Stimulated activated CD4-positive, alpha-beta T cell treated with anti-CD3 and anti-CD28 coated beads, TNF-alpha, amount 100 ng/mL, for 4 hours (primary cell): ENCODE results near the gene VIPR2.
"Not testable (repeated sequence)": the region's sequence is repeated elsewhere in the genome, so short reads cannot be mapped to it uniquely, and the experiment has no call there.

Experiments used
- DNase-seq, 3 experiments: peaks; one replicate each; pipeline ENCODE4 v3.0.0-alpha.2; 2020; ENCODE audit warnings: low read depth in 3 of 3

VIPR2 gene

DNA sequence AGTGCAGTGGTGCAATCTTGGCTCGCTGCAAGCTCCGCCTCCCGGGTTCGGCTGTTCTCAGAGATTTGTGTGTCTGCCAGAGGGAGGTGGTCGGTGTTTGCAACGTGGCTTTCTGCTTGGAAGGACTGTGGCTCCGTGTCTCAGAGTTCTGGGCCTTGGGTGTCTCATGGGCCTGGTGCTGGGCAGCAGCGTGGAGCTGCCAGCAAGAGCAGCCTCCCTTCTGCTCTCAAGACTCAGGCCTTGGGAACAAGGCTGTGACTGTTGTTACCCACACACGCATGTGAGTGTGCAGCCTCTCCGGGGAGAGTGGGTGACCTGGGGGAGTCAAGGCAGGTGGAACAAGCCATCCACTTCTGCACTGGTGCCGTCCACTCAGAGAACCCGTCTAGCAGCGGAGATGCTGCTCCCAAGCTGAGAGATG is 52.0 kb downstream of the VIPR2 start:
- no peak for DNase-seq

DNA sequence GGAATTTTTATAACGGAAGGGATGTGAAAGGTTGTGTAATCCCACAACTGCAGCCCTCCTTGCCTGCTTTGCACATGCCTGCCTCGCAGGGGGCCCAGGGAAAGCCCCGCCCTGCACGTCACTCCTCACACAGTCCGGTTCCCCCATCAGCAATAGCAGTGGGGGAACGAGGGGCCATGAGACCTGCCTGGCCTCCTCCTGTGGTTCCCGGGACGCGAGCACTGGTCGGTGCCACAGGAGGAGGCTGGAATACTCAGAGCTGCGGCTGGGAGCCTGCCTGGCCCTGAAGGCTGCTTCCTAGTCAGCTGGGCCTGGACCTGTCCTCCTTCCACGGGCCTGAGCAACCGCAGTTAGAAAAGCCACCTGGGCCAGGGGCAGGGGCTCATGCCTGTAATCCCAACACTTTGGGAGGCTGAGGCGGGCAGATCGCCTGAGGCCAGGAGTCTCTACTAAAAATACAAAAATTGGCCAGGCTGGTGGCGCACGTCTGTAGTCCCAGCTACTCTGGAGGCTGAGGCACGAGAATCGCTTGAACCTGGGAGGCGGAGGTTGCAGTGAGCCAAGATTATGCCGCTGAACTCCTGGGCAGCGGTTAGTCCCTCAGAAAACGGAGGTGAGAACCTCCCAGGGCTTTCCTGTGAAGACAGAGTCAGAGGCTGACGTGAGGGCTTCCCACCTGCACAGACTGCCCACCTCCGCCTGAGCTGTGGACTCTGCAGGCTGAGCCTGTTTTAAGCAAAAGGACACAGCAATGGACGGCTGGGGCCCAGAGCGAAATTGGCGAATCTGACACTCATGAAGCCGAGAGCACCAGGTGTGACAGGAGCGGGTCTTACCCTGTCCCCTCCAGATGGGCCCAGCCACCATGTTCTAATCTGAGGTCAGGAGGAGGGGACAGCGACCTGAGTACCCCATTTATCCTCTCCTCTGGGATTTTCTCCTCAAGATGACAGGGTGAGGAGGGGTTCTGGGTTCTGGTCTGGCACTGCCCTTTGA is 52.9 kb downstream of the VIPR2 start:
- no peak for DNase-seq

DNA sequence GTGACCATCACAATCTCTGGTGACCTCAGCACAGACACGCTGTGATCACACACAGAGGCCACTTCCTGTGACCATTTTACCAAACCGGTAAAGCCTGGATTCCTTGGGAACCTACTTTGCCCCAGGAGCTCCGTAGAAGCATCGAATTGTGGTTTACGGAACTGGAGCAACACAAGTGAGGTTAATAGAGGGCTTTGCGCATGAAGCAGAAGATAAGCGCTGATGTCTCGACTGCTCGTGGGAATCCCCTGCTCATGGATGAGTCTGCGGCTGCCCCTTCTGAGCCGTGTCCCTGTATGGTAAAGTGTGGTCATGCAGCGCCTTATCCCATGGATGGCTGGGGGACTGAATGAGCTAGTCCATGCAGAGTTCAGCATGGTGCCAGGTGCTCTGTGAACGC is 53.6 kb downstream of the VIPR2 start:
- no peak for DNase-seq

DNA sequence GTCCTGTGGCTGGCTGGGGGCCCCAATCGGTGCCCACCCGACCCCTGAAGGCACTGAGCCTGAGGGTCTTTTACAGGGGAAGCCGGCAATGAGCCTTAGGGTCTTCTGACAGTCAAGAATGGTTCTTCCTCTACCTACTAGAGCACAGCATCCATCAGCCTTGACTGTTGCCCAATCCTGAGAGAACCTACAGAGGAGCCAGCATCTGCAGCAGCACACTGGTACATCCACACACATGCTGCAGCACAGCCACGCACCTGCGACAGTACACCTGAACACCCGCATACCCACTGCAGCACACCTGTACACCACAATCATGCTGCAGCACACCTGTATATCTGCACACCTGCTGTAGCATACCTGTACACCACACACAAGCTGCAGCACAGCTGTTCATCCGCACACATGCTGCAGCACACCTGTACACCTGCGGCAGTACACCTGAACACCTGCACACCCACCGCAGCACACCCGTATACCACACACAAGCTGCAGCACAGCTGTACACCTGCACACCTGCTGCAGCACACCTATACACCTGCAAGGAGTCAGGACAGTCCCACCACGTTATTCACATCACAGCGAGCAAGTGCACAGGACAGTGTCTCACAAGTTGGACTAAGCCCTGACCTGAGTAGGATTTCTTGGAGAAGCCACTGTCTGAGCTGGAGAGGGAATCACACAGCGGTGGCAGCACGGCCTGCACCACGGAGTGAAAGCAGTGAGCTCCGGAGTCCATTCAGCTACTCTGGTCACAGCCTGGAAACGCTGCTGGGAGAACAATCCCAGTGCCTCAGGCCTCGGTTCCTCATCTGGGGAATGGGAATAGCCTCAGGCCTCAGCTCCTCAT is 56.4 kb downstream of the VIPR2 start:
- no peak for DNase-seq

DNA sequence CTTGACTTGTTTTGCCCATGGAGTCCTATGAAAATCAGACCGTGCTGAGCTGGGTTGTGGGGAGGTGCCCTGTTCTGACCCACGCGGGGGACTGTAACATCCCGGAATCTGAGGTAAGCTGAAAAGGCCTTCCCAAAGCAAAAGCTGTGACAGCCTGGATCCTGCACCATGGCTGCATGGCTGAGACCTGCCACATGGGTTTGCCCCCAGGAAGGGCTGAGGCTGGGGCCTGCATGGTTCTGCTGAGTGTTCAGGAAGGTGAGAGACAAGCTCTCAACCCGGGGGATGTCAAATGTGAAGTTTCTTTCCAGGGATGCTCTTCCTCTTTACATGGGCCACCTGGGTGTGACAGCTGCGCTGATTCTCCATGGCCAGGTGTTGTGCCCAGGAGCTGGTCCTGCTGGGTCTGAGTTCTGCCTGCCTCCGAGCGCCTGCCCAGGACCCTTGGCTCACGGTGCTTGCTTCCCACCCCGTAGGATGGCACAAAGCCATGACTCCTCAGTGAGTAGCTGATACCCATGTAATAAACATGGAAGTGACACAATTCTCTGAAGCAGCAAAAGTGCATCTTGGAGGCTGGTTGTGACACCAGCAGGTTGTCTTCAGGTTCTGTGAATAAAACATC is 58.3 kb downstream of the VIPR2 start:
- no peak for DNase-seq

DNA sequence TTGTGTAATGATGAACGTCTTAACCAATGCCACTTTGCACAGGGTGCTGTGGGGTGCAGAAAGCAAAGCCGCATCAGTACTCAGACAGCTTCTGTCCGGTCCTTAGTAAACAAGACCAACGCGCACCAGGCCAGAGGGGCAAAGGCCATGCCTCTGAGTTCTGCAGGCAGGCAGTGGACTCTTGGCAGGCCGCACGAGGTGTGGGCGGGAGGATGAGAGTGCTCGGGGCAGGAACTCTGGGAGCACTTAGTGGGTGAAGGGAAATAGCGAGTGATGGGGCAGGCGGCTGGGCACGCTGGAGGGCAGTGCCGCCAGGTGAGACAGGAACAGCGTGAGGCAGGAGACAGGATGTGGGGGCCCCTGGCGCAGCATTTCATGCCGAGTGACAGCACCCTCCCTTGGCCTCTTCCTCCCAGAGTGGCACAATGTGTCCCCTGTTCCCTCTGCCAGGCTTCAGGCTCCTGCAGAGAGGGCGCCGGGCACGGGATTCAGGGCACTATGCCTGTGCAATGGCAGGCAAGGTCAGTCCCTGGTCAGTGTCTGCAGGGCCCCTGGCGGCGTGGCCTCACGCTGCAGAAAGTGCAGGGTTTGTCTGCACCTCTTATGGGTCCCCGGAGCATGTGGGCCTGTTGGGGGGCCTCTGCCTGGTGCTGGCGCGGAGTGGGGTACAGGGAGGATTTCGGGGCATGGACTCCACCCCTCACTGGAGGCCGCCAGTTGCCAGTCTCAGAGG is 60.4 kb downstream of the VIPR2 start:
- no peak for DNase-seq

DNA sequence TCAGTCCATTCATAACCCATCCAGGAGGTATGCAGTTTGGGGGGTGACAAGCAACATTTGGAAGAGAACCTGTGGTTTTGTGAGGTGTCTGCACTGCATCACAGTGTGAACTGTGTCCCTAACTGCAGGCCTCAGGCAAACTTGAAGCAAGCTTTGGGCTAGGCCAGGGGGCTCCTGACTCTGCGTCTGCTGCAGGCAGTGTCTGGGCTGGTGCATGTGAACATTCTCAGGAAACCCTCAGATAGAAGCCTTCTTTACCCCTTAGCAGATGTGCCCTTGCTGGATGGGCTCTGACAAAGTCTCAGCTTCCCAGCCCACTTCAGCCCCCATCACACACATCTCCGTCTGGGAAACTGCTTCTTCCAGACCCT is 61.0 kb downstream of the VIPR2 start:
- DNase-seq = no peak

DNA sequence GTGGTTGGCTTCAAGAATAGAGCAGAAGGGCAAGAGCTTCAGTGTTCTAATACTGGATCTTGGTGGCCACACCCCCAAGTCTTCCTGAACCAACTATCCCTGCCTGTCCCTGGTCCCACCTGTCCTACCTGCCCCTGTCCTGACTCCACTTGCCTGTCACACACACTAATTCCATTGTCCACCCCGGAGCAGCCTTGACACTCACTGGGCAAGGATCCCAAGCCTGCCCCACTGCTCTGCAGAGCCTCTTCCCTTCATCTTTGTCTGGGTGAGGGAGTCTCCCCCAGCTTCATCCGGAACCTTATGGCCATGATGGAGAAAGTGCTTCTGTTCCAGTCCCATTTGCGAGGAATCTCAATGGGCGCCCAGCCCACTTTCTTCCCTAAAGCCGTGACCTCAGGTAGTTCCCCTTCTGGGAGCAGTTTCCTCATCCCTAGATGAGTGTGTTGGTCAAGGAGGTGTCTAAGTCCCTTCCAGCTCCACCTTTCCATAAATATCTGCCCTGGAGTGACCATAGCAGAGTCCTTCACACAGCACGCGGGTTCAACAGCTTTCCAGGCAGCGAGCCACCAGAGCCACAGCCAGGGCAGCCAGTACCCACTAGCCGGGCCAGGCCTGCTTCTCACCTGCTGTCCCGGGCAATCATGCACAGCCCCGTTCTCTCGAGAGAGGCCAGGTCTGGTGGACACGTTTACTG is 61.5 kb downstream of the VIPR2 start:
- DNase-seq = no peak

DNA sequence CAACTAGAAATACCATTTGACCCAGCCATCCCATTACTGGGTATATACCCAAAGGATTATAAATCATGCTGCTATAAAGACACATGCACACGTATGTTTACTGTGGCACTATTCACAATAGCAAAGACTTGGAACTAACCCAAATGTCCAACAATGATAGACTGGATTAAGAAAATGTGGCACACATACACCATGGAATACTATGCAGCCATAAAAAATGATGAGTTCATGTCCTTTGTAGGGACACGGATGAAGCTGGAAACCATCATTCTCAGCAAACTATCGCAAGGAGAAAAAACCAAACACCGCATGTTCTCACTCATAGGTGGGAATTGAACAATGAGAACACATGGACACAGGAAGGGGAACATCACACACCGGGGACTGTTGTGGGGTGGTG is 62.6 kb downstream of the VIPR2 start:
- not testable (repeated sequence) for DNase-seq

DNA sequence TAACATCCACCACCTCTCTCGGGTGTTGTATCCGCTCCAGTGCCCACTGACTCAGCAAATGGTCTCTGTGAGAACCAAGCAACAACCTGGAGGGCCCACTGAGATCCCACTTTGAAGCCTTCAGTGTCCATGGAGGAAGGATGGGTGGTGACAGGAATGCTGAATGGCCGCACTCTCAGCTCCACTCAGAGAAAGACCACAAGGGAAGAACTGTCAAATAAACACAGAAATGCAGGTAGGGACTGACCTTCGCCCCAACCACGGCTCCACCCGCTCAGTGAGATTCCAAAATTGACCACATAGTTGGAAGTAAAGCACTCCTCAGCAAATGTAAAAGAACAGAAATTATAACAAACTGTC is 65.8 kb downstream of the VIPR2 start:
- DNase-seq = no peak

DNA sequence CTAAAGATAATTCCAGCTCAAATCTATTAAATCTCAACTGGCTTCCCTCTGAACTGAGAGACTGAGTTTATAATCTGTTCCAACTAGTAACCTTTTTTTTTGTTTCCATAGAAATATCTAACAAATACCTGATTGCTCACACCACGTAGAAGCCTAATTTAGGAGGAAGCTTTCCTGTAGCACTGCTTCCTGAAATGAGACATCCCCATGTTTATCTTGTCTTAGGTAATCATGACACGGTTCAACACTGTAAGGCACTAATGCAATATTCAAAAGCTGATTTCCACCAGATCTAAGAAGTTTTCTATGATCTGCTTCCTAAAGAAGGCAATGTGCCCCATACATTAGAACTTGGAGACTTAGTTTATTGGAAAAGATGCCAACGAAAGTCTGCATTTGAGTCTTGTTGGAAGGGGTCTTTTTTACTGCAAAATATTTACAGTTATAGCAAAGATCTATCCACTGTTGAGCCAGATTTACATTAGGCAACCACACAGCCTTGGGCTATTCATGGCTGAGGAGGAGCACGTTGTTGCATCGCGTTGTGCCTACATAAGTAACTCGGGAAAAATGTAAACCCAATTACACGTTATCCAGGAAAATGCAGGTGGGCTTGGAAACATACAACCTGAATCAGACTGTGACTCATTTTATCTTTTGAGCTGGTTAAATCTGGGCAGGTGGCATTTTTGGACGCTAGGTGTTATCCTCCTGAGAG is 66.3 kb downstream of the VIPR2 start:
- no peak for DNase-seq

DNA sequence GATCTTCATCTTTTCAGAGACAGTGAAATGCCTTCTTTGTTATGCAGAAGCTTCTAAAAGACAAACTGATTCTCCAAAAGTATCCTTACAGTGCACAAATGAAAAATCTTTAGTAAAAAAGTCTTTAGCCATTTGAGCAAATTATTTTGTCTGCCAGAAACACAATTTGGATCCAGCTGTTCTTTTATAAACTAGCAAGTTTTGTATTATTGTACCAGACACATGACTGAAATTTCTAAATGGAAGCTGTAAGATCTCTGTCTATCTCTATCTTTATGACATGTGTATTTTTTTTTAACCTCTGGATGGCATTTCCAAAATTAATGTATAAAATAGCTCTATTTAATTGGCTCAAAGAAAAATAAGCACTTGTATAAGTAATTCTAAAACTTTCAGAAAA is 68.3 kb downstream of the VIPR2 start:
- no peak for DNase-seq

DNA sequence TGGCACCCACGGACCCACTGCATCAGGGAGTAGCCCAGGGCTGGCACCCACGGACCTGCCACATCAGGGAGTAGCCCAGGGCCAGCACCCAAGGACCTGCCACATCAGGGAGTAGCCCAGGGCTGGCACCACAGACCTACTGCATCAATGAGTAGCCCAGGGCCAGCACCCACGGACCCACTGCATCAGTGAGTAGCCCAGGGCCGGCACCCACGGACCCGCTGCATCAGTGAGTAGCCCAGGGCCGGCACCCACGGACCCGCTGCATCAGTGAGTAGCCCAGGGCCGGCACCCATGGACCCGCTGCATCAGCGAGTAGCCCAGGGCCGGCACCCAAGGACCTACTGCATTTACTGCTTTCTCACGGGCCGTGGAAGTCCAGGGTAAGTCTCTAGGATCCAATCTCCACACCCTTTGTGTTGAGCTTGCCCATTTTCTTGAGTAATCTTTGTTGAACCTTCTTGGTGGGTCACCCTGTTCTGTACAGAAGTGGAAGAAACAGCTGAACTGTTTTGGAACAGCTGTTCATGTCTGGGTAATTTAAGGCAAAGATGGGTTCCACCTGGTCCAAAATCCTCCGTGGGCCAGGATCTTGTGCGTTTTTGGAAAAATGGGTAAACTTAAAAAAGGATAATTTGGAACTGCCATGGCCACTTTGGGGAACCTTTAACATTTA is 69.0 kb downstream of the VIPR2 start:
- no peak for DNase-seq

DNA sequence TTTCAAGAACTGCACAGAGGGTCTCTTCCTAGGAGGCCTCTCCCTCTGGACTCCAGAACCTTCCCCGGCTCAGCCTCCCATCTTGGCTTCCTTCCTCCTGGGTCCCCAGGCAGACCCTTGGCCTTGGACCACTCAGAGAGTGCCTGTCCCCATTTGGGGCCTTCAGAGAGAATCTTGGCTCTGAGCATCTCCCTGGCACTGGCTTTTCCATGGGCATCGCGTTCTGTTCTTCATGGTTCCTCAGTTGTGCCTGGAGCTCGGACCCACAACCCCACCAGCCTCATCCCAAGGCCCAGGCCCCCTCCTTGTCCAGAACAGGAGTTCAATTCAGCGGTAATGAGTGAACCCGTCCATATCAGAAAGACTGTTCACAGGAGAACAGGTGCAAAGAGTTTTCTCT is 73.4 kb downstream of the VIPR2 start:
- no peak for DNase-seq

DNA sequence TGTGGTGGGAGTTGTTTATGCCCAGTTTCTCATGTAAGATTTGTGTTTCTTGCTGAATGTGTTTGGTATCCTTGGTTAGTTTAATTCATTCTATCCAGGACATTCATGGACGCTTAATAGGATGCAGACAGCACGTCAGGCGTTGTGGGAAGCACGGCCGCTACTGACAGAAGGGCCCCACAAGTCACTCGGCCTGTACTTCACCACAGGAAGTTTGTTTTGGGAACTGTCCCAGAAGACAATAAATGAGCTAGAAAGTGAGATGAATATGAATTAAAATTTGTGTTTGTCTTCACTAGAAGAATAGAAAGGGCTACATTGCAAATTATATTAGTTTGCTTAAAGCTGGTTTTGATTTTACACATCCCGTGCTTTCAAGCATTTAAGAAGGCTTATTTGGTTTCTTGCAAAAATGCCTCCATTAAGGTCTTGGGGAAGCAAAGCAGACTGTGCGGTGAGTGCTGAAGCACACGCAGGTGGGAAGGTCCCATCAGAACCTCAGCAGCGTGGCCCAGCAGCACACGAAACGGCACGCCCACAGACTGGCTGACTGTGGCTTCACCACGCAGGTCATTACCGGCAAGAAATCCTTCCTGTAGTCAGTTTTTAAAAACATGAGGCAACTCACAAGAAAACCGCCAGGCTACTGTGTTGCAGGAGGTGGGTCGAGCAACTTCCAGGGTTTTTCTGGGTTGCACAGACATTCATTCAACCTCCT is 74.1 kb downstream of the VIPR2 start:
- no peak for DNase-seq

DNA sequence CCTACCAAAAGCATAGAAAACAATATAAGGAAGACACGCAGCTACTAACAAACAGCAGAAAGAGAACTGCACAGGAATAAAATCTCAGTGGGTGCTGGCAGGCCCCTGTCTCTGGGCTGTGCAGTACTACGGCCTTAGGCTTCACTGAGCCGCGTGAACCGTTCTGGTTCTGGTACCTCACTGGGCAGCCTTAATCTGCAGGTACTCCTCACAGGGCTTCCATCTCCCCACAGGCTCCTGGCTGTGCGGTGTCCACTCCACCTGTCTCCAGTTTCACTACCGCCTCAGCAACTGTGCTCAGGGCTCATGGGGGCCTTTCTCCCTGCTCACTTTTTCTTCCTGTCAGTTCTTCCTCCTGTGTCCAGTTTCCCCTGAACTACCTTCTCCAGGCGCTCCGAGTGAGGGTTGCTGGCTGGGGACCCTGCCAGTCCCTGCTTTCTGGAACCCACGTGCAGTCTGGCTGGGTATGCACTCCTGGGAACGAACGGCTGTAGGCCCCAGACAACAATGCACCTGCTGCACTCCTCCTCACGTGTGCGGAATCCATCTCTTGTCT is 75.7 kb downstream of the VIPR2 start:
- DNase-seq = no peak

DNA sequence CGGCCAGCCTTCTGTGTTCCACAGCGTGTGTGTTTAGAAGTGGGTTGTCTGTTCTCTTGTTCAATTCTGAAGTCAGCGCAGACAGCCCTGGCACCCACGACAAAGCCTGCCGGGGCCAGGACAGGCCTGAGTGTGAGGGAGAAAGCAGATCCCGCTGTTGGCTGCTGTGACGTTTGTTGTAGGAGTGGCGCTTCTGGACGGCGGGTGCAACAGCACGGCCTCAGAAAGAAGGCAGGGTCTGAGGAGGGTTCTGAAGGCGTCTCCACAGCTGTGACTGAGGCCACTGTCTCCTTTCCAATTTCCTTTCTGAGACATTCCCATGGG is 76.2 kb downstream of the VIPR2 start:
- no peak for DNase-seq

DNA sequence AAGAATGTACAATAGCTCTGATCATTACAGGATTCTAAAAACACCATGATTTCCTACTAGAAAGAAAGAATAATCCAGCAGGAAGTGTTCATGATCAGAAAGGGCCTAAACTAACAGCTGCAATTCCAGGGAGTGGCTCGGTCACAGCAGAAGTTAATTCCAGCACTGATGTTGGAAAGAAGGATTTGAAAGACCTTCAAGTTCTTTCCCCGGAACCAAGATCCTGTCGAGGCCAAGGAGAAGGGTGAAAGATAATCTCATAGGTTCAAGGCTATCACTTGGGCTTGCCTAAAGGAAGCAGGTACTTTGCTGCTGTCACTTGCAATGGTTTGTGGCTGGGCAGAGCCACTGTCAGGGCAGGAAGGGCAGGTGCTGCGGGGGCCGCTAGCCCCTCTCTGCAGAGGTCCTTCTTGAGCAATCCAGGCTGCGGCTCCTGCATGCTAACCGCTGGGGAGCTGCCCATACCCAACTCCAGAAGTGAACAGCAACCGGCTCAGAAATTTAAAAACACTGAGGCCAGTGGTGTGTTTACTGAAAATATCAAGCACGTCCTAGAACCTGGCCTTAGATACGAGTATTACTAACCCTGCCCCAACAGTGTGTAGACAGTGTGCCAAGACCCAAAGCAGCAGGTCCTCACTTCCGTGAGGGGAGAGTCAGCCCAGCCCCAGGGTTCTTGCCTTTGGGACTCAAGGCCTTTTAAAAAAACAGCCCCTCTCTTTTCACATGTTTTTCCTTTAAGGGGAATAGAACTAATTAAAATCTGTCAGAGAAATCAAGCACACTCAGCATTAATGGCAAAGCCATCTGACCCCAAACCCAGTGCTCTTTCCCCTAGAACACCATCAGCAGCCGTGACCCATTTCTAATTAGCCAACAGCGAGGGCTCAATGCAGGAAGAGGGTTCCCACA is 76.8 kb downstream of the VIPR2 start:
- DNase-seq = no peak
